Epithelial cell of prostate (primary cell): Measurements from ENCODE around the gene COL7A1.

Experiments
- DNase-seq: peaks from one replicate; pipeline ENCODE4 v3.0.0-alpha.2; 2011; ENCODE audit warnings: low read depth, low spot score
- H3K27ac ChIP-seq: fragments of 450-650 bp; 2 replicates; pipeline ENCODE4 v1.5.1; 2017; ENCODE audit warnings: mild to moderate bottlenecking

The COL7A1 gene

GRCh38 chr3:48514431-48515227, 80.5 kb downstream of the COL7A1 start:
- DNase-seq: no peak
- no peak overlapping the region for H3K27ac ChIP-seq
